RCC 7860 (cell line): ENCODE data around the gene NRP1.

Experiments used
- DNase-seq: peaks from one replicate; pipeline ENCODE4 v3.0.0-alpha.2; 2015; ENCODE audit warnings: low spot score
- FAIRE-seq: peaks from 2 replicates; lab custom pipeline; 2012; peaks lifted over from hg19 to GRCh38; lab: Jason Lieb, UNC

The NRP1 gene

DNA sequence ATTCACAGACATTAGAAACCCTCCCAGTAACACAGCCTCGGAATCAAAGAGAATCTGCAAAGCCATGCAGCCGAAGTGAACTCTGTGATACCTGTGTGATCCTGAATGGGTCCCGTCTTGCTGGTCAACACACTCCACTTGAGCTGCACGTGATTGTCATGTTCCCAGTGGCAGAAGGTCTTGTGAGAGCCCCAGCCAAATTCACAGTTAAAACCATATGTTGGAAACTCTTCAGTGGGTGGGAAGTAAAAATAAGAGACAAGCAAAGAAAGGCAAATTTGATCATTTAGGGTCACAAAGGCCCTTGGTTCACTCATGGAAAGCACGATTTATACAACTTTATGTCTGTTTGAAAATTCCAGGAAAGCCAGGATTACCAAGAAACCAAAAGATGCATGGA is 142.3 kb downstream of the NRP1 start:
- FAIRE-seq (no peak), DNase-seq (no peak)

DNA sequence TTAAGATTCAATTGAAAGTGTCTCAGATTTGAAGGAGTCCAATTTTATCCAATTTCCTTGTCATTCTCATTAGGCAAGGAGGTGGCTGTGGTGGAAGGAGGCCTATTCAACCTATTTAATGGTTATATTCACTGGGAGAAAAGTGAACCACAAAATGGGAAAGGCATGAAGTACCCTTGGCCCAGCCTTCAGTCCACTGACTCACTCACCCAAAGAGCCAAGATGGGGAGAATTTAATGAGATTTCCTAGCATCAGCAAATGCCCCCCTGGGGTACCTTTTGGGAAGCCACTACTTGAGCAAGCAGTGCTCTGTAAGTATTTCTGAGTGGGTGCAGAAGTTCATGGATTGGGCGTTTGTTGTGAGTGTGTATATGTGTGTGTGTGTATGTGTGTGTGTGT is 144.1 kb downstream of the NRP1 start:
- DNase-seq, result no peak
- peak; percentile 28 for FAIRE-seq

DNA sequence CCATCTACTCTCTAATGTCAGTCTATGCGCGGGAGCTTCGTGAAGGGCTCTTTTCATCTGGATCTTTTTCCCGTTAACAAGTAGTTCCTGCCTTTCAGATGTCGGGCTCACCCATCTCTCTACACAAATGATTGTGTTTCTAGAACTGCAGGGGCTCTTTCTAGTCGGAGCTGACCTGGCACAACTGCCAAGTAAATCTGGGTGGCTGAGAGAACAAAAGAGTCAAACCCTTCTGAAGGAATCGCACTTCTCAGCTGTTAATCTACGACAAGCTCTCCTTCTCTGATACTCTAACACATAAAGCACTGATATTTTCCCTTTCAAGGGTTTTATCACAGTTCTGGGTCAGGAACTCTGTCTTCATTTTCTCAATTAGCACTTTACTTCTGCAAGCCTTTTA is 144.7 kb downstream of the NRP1 start:
- no peak for DNase-seq
- no peak for FAIRE-seq

DNA sequence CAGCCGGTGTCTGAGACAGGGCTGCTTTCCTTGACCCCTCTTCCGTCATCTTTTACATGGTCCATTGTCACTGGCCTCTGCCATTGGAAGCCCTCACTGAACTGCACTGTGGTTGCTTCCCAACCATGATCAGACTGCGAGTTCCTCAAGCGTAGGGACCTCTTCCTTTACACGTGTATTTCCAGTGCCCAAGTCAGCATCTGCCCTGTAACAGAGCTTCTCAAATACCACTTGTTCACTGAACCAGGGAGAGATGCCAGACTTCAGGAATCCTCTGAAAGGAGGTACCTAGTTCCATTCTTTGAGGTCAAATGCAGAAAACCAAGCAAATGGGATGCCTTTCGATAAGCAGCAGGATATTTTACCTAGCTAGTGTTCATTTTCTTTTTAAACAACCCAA is 145.1 kb downstream of the NRP1 start:
- DNase-seq, result peak; percentile 78
- peak; percentile 90 for FAIRE-seq

DNA sequence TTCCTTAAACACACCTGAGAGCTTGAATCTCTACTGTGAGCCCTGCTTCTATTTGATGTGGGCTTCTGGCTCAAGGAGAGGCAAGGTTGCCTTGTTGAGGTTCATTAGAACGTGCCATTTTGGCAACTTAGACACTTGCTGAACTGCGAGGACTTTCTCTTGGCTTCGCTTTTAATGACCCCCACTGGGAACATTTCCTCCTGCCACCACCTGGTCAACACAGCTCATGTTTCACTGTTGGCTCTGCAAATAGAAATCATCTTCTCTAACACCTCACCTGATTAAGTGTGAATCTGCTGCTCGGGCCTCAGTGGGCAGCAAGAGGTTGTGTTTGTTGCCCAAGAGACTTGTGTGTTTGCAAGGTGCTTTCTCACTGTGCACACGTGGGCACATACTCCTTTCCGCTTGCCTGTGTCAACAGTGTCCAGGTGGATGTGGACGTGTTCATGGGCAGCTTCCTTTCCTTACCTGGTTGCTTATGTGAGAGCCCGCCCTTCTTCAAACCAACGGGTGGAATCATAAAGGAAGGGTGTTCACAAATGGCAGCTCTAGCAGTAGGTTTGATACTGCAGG is 147.0 kb downstream of the NRP1 start:
- FAIRE-seq (no peak), DNase-seq (no peak)

DNA sequence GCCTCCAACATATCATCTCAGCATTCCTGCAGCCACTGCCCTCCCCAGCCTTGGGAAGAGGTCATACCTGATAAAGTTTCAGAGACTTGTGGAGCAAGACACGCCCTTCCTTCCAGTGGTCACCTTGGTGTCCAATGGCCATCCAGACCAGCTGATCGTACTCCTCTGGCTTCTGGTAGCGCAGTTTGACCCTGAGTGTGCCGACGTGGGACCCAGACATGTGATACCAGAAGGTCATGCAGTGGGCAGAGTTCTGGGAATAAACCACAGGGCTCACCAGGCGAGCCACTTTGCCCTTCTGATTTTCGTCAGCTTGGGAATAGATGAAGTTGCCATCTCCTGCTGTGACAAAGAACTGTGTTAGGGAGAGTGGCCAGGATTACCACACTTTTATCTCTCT is 148.3 kb downstream of the NRP1 start:
- no peak for FAIRE-seq
- DNase-seq, result no peak

DNA sequence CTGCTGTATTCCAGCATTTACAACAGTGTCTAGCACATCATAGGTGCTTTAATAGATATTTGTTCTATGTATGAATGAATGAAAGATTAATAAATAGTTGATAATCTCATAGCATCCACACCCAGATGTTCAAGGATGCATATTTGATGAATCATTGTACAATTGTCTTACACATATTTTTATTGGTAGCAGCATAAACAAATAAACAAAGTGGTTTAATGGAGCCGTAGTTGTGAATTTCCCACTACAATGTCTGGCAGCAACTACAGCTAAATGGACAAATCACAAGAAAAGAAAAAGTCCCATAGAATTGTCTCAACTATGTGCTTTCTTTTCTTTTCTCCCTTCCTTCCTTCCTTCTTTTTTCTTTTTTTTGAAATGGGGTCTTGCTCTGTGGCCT is 150.8 kb downstream of the NRP1 start:
- no peak for FAIRE-seq
- no peak for DNase-seq

DNA sequence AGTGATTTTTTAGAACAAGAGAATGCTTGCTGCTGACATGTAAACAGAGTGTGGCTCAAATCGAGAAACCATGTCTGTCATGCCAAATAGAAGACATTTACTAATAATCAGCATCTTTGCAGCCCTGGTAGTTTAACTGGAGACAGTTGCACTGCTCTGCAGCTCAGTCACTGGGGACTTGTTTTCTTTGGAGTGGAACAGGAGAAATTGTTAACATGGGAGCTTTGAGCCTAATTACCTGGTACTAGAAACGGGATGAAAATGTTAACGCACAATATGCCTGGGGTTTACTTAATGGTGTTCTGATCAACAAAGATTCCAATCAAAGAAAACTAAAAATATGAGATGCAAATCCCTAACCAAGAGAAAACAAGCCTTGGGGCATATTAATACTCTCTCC is 153.5 kb downstream of the NRP1 start:
- FAIRE-seq (no peak), DNase-seq (no peak)

DNA sequence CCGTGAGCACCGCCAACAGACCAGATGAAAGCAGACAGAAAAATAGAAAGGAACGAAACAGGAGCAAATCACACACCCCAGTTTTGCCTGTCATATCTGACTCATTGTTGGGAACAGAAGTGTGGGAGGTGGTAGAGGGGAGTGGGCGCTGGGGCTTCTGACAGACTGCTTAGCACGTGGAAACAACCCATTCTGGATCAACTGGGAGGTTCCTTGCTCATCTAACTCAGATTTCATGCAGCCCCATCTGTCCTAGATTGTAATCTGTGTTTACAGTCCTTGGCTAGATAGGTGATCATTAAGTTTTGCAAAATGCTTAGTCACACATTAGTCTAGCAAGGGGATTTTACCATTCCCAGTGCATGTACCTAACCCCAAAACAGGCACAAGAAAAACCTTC is 154.1 kb downstream of the NRP1 start:
- no peak for FAIRE-seq
- DNase-seq, result no peak

DNA sequence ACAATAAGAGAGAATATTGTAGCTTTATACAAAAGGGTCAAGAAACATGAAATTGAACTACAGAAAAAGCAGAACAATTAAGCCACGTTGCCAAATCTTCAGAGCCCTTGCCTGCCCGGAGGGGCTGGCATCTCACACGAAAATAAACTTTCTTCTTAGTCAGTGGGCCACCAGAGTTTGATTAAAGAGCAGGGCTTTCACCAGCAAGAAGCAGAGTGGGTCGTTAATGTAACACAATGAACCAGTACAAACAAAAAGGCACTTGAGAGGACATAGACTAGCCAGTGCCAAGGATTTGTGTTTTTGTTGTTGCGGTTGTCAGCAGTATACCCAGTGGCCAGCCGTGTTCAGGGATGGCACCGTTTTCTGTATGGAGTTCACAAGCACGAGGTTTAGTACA is 155.4 kb downstream of the NRP1 start:
- FAIRE-seq (no peak), DNase-seq (no peak)

DNA sequence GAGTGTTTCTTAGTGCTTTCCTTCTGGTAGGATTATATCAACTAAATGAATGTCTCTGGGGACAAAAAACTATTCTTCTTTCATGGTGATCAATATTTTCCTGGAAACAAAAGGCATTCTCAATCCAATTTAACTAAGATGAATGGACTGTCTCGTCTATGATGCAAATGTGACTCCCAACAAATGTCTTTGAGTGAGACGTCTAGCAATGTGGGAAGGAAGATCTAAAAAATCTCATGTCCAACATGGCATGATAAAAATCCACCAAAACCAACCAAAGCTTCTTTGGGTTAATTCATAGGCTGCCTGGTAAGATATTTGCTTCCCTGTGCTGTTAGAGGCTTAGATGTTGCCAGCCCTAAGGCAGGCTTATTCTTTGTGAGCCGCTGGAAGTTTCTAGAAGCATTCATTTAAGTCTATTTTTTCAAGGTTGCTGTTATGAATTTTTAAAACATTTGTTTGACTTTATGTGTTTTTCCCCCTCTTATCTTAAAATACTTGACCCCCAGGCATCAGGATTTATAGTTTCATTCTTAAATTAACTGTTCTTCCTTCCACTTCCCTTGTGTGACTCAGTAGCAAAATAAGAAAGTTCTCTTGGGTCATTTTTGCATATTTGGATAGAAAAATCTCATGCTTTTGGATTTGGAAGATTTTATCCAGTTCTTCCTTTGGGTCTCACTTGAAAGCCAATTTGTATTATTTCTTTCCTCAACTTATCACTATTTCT is 156.3 kb downstream of the NRP1 start:
- DNase-seq, result no peak
- no peak for FAIRE-seq

DNA sequence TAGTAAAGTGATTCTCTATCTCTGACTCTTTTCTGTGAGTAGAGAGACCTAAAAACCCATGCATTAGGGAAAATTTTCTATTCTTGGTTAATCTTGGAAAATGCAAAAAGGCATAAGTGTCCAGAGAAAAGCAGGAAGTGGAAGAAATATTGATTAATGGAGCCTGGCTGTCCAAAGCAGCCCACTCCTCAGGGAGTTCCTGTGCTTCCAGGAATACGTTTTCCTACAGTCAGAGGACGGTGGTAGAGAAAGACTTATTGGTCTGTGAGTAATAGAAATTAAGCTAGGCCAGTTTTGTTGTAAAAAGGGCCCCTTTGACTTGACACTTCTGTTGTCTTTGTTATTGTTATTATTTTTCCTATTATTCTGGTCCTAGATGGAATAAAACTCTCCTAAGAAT is 157.8 kb downstream of the NRP1 start:
- FAIRE-seq (no peak), DNase-seq (no peak)

DNA sequence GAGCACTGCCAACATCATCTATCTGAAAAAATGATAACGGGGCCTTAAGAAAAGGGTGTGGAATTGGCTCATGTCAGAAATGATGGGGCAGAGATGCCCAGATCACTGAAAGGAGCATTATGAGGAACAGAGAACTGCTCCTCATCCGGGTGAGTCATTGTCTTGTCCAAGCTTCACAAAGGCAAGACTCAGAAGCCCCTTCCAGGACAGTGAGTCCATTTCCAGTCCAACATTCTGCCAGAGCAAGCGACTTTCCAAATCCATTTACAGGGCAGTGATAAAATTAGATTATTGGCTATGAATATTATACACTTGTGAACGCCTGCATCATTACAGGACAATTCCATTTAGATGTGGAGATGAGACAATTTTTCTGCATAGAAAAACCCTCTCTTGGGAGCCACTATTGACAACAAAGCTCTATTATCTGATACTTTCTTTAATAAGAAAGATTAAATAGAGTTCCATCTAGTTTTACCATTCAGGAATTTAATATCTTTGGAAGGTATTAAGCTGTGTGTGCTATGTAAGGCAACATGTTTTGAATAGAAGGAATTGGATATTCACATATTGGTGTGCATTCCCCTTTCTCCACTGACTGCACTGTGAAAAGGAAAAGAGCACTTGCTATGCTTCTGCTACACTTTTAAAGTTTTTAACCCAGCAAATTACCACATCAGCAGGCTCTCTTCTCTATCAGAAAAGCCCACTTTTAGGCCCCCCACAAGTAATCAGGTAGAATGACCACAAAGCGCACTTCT is 159.6 kb downstream of the NRP1 start:
- DNase-seq (no peak), FAIRE-seq (no peak)

DNA sequence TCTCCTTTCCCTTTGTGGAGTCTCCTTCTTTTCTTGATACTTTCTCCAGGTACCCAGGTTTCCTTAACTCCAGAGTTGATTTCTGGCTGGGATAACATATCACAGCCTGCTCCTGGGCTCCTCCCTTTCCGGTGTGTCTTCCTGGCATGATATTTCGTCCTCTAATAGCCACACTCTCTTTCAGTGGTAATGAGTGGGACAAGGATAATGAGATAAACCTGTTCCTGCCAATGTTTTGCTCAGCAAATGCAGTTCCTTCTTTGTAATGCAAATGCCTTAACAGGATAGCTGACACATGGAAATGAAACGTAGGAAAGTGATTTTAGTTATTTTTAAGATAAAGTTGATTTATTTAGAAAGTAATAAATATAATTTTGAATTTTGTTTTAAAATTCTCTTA is 168.6 kb downstream of the NRP1 start:
- FAIRE-seq (no peak), DNase-seq (no peak)

DNA sequence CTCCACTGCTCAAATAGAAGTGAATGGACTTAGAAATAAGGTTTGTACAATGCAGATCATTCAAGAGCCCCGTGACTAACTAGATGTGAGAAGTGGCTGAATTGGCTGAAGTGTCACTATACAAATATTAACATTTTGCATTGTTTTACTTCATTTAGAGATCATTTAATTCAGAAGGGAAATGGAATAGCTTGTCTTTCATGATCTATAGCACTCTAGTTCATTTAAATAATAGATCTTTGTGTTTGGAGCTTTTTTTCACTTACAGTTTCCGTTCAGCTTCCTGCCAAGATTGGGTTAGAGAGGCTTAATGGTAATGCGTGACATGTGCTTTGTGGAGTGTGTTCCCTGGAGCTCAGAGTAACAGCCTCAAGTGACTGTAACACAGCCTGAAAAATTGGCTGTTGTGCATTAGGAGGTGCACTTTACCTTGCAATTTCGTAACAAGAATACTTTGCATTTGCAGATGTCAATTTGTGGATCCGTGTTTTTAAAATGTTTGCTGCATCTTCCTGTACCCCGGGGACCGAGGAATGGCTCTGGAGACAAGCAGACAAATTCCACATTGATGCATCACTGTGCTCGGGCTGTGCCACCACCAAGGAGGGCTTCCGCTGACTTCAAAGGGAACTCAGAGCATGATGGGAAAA is 170.3 kb downstream of the NRP1 start:
- DNase-seq (no peak), FAIRE-seq (no peak)

DNA sequence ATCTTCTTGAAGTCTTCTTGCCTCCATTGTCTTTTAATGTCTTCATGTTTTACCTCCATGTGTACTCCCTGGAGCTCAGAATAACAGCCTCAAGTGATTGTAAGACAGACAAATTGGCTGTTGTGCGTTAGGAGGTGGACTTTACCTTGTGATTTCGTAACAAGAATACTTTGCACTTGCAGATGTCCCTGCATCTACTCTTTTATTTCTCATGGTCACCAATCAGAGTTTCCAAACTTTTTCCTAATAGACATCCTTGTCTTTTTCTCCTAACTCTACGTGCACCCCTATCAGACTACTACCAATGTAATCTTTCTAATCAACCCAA is 172.3 kb downstream of the NRP1 start:
- no peak for FAIRE-seq
- no peak for DNase-seq

DNA sequence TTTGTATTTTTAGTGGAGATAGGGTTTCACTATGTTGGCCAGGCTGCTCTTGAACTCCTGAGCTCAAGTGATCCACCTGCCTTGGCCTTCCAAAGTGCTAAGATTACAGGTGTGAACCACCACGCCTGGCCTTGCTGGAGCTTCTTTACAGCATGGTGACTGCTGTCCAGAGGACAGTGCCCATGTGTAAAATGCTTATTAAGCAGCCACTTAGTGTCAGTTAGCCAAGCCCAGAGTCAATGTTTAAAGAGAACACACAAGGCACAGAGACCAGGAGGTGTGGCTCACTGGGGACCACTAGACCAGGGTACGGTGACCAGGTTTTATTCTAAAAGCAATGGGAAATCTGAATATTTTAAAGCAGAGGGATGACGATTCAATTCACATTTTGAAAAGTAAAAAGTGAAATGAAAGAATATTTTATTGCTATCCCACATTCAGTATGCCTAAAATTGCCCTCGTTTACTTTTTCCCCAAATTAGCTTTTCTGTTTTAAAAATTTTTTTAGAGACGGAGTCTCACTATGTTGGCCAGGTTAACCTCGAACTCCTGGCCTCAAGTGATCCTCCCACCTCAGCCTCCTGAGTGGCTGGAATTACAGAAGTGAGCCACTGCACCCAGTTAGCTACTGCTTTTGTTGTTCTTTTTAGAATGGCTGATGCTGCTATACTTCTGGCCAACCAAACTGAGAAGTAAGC is 172.8 kb downstream of the NRP1 start:
- no peak for FAIRE-seq
- DNase-seq, result no peak

DNA sequence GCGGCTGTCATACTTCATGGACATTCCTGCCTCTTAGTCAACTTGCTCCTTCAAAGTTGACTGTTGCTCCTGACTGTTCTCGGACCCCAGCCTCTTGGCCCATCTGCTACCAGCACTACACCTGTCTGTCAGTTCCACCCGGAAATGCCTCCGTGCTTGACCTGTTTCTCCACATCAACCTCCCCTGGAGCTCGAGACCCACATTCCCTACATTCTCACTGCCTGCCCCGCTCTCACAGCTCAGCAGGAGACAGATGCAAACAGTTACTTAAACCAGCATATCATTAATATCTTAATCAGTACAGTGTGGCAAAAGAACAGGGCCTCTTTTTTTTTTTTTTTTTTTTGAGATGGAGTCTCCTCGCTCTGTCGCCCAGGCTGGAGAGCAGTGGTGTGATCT is 174.3 kb downstream of the NRP1 start:
- FAIRE-seq, result peak; percentile 11
- DNase-seq, result peak; percentile 54

DNA sequence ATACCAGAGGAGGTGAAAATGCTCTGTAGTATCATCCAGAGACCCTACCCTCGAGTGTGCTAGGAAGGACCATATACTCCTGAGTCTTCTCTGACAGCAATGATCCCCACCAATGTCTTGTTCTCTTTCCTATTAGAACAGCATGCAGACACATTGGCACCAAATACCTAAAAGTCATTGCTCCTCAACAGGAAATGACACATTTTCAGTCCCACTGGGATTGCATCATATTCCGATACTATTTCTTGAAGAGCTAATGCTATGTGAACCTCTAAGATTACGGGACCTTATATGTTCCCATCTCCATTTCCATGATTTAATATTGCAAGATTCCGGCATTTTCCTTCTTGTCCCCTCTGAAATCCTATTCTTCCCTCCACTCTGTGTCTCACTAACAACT is 177.4 kb downstream of the NRP1 start:
- DNase-seq, result peak; percentile 85
- FAIRE-seq, result peak; percentile 72

DNA sequence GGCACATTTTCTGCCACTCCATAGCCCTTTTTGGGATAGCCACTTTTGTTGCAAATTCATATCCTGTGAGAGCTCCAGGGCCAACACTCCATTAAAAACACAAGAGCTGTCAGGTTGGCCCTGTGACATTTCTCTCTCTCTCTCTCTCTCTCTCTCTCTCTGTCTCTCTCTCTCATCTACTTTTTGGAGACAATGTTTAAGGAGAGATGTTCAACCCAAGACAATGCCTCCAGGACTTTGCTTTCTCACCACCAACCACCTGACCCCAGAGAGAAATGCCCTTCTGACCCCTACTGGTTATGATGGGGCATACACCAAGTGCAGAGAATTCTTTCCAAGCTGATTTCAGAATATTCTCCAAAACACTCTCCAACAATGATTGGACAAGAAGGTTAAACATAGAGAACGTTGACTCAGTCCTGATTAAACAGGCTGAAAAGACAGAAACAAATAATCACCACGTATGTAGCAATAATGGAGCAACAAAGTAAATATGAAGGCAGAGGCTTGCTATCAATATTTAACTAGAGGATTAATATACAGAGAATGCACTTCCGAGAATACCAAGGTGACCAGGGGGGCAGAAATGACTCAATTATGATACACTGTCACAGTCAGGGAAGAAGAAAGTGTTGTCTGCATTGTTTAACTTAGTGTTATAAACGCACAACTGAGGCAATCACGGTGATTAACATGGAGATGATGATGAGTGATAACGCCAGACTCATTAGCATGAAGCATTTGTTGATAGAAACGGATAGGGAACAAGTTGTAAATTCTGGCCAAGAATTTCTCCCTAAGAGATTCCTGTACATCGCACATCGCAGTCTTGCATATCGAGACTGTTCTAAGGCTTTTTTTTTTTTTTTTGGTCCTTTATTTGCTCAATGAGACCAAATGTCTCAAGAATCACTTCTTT is 178.5 kb downstream of the NRP1 start:
- DNase-seq (peak; percentile 100), FAIRE-seq (peak; percentile 99)
